H1 (cell line): ENCODE measurements around the gene PYURF. TPM values are rescaled to one million over a fixed set of nuclear protein-coding genes. Genes with fewer than 3 reads are reported as not detected.

Experiments
- BACH1 ChIP-seq: IDR thresholded peaks from 2 replicates; pipeline ENCODE4 v1.6.1; 2012; ENCODE audit warnings: low read length, improper control_type of control experiment
- KDM1A ChIP-seq: fragments of 200-600, 300-600 bp; sonication (generic); IDR thresholded peaks from 2 replicates; pipeline ENCODE4 v1.7.1; 2016; ENCODE audit warnings: mild to moderate bottlenecking, low read length, borderline replicate concordance
- NANOG ChIP-seq: IDR thresholded peaks from 2 replicates; pipeline ENCODE4 v1.6.1; 2011; ENCODE audit warnings: low read length, low read depth, mild to moderate bottlenecking, inconsistent platforms; ENCODE audit not compliant: insufficient read depth, poor library complexity, severe bottlenecking
- POU5F1 ChIP-seq: IDR thresholded peaks from 2 replicates; pipeline ENCODE4 v1.6.1; 2011; ENCODE audit warnings: low read depth, mild to moderate bottlenecking, low read length, moderate library complexity
- RXRA ChIP-seq: IDR thresholded peaks from 2 replicates; pipeline ENCODE4 v1.6.1; 2011; ENCODE audit warnings: low read depth, mild to moderate bottlenecking, low read length, moderate library complexity; ENCODE audit not compliant: insufficient read depth
- SIX5 ChIP-seq: IDR thresholded peaks from 2 replicates; pipeline ENCODE4 v1.6.1; 2011; ENCODE audit warnings: mild to moderate bottlenecking, low read depth, low read length
- TBP ChIP-seq: IDR thresholded peaks from 2 replicates; pipeline ENCODE4 v1.6.1; 2011; ENCODE audit warnings: low read depth, low read length, improper control_type of control experiment
- TCF12 ChIP-seq: IDR thresholded peaks from 2 replicates; pipeline ENCODE4 v1.6.1; 2011; ENCODE audit warnings: low read depth, mild to moderate bottlenecking, low read length
- polyA plus RNA-seq, 7 experiments: library from polyadenylated mRNA; depleted of rRNA in 3 of 7; stranded (reverse) in 5 of 7; unstranded in 2 of 7; fragments of >200 nt in 5 of 7; fragments of 200-250 nt in 2 of 7; gene quantifications; 1 replicate in 5 of 7; 2 replicates in 1 of 7; 4 replicates in 1 of 7; pipeline versions ENCODE4 v1.2.1 to v1.2.3, GENCODE V29; 2011 to 2013; ENCODE audit warnings: missing spikeins in 2 of 7, mixed read lengths in 2 of 7
- total RNA-seq: library from RNA; stranded (reverse); fragmentation: NEBNext Ultra II Directional; extraction: Animal tissue kit (Norgen Biotek cat#: 25700); gene quantifications from 2 replicates; pipeline ENCODE4 v1.2.1, GENCODE V29; 2021
- TF ChIP-seq, protein P1 (sequence below): IDR thresholded peaks from 2 replicates; pipeline ENCODE4 v1.6.1; 2012; ENCODE audit warnings: low read length, inconsistent platforms

Gene PYURF
- total and polyA plus RNA-seq, 2 of the 8 experiments (the other 6 are each of a cell fraction or from before 2014, with no cell fraction given), result 31.6 to 44.8 TPM

DNA sequence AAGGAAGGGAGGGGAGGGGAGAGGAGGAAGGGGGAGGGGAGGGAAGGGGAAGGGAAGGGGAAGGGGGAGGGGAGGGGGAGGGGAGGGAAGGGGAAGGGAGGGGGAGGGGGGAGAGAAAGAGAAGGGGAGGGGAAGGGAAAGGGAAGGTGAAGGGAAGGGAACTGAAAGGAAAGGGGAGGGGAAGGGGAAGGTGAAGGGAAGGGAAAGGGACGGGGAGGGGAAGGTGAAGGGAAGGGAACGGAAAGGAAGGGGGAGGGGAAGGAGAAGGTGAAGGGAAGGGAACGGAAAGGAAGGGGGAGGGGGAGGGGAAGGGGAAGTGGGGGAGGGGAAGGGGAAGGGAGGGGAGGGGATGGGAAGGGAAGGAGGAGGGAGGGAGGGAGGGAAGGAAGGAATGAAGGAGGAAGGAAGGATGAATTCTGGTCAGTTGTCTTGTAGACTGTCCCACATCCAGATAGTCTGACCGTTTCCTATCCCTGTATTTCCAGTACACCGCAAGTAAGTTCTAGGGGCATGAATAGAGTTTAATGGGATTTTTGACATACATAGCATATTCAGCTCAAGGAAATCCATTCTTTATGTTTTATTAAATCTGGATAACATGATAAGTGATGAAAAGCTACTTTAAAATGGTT lies 46.2 kb downstream of the PYURF start (continued):
- TF ChIP-seq TCF12 (no peak), SIX5 (no peak), POU5F1 (no peak), RXRA (no peak), NANOG (no peak), TBP (no peak), KDM1A (no peak), BACH1 (no peak)
- TF ChIP-seq, protein P1, sequence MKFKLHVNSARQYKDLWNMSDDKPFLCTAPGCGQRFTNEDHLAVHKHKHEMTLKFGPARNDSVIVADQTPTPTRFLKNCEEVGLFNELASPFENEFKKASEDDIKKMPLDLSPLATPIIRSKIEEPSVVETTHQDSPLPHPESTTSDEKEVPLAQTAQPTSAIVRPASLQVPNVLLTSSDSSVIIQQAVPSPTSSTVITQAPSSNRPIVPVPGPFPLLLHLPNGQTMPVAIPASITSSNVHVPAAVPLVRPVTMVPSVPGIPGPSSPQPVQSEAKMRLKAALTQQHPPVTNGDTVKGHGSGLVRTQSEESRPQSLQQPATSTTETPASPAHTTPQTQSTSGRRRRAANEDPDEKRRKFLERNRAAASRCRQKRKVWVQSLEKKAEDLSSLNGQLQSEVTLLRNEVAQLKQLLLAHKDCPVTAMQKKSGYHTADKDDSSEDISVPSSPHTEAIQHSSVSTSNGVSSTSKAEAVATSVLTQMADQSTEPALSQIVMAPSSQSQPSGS, result no peak
- TF ChIP-seq, all 59 proteins: peak for 0

Other genes with a start within 250 kb of the PYURF start
- 10.7 and 12.0 TPM in 2 replicates for gene PPM1K, start 239.2 kb downstream of the PYURF start, total RNA-seq
- 4.2 and 4.3 TPM in 2 replicates for gene PPM1K, start 239.2 kb downstream of the PYURF start, polyA plus RNA-seq (2011; rRNA removed)
- 3.8 and 4.4 TPM in 2 replicates for gene HERC6, start 144.9 kb downstream of the PYURF start, total RNA-seq
- gene HERC6, start 144.9 kb downstream of the PYURF start, polyA plus RNA-seq (2011; rRNA removed), result 3.2 and 3.7 TPM in 2 replicates
- gene HERC5, start 66.7 kb downstream of the PYURF start, total RNA-seq, result 20.2 and 20.7 TPM in 2 replicates
- gene HERC5, start 66.7 kb downstream of the PYURF start, polyA plus RNA-seq (2011; rRNA removed), result 4.5 and 6.6 TPM in 2 replicates
- 4.3 and 5.7 TPM in 2 replicates for gene HERC3, start 68.7 kb upstream of the PYURF start, total RNA-seq
- 1.1 and 1.4 TPM in 2 replicates for gene HERC3, start 68.7 kb upstream of the PYURF start, polyA plus RNA-seq (2011; rRNA removed)
- 2.4 and 2.7 TPM in 2 replicates for gene NAP1L5, start 174.1 kb upstream of the PYURF start, total RNA-seq
- 0.82 and 1.3 TPM in 2 replicates for gene NAP1L5, start 174.1 kb upstream of the PYURF start, polyA plus RNA-seq (2011; rRNA removed)